GM12878 (cell line): ENCODE results near the gene GRIP2. TPM values are rescaled to one million over a fixed set of nuclear protein-coding genes. Genes with fewer than 3 reads are reported as not detected.

ENCODE experiments used
- ATAC-seq: fragments of 200-7000 bp; cut with Tn5 transposase; 3 replicates; pipeline ENCODE4 v1.9.1; 2020; ENCODE audit warnings: mild to moderate bottlenecking, moderate library complexity
- BruUV-seq: library from RNA; stranded (reverse); fragments of 400-500 nt; replicated peaks from 2 replicates; lab custom pipeline; 2021; lab: Mats Ljungman, UMichigan
- CTCF ChIA-PET: fragments of 300-600 bp; sonication (Branson Sonifier 250); formaldehyde crosslinking; extraction: SDS; loops from one replicate; lab custom pipeline; 2021; ENCODE audit warnings: inconsistent platforms; lab: Yijun Ruan, JAX
- POLR2A ChIA-PET: fragments of 350-600 bp; formaldehyde crosslinking; extraction: SDS; loops from one replicate; lab custom pipeline; 2021; ENCODE audit warnings: inconsistent platforms; lab: Charles Lee
- RAD21 ChIA-PET: fragments of 300-600 bp; sonication (Branson Sonifier 250); formaldehyde crosslinking; loops from one replicate; lab custom pipeline; 2023; ENCODE audit warnings: antibody characterized with exemption; ENCODE audit not compliant: unreplicated experiment; lab: Charles Lee
- SMC1A ChIA-PET: fragments of 300-600 bp; sonication (Branson Sonifier 250); formaldehyde crosslinking; loops from one replicate; lab custom pipeline; 2023; ENCODE audit not compliant: unreplicated experiment, uncharacterized antibody; lab: Charles Lee
- DNase-seq: peaks from one replicate; pipeline ENCODE4 v3.0.0-alpha.2; 2011; ENCODE audit warnings: low read depth, low spot score
- FAIRE-seq: peaks from 3 replicates; lab custom pipeline; 2011; peaks lifted over from hg19 to GRCh38; lab: Jason Lieb, UNC
- H2AFZ ChIP-seq: 2 replicates; pipeline ENCODE4 v1.6.0; 2011; ENCODE audit warnings: low read depth, low read length, control low read depth; ENCODE audit not compliant: control insufficient read depth
- H3K27ac ChIP-seq: 2 replicates; pipeline ENCODE4 v1.5.1; 2011; ENCODE audit warnings: control low read depth; ENCODE audit not compliant: control insufficient read depth, insufficient read depth
- H3K27me3 ChIP-seq, 2 experiments: replicated peaks in 1 of 2; 2 replicates each; pipeline versions ENCODE4 v1.6.0 to v1.6.1; 2011; ENCODE audit warnings: low read length in 1 of 2; ENCODE audit not compliant: control insufficient read depth in 2 of 2, insufficient read depth in 2 of 2
- H3K36me3 ChIP-seq, 2 experiments: 2 replicates each; pipeline ENCODE4 v1.5.1; 2011; ENCODE audit warnings: low read length in 1 of 2; ENCODE audit not compliant: control insufficient read depth in 2 of 2, insufficient read depth in 2 of 2
- H3K4me1 ChIP-seq: 2 replicates; pipeline ENCODE4 v1.6.1; 2011; ENCODE audit warnings: mild to moderate bottlenecking, low read length, moderate library complexity, mixed read lengths; ENCODE audit not compliant: control insufficient read depth, insufficient read depth
- H3K4me2 ChIP-seq: 2 replicates; pipeline ENCODE4 v1.6.0; 2011; ENCODE audit warnings: control low read depth; ENCODE audit not compliant: control insufficient read depth, insufficient read depth
- H3K4me3 ChIP-seq: fragments of 200-600 bp; sonication (generic); 2 replicates; pipeline ENCODE4 v1.5.1; 2016
- H3K79me2 ChIP-seq: 2 replicates; pipeline ENCODE4 v1.6.0; 2011; ENCODE audit warnings: low read length; ENCODE audit not compliant: control insufficient read depth, insufficient read depth
- H3K9ac ChIP-seq: 2 replicates; pipeline ENCODE4 v1.8.0; 2011; ENCODE audit warnings: low read length, control low read depth, mixed read lengths; ENCODE audit not compliant: control insufficient read depth, insufficient read depth
- H3K9me3 ChIP-seq: replicated peaks from 3 replicates; pipeline ENCODE4 v1.5.1; 2011; ENCODE audit warnings: mild to moderate bottlenecking, low read length; ENCODE audit not compliant: control insufficient read depth, insufficient read depth
- H4K20me1 ChIP-seq: 2 replicates; pipeline ENCODE4 v1.6.0; 2011; ENCODE audit not compliant: control insufficient read depth, insufficient read depth
- BMI1 ChIP-seq: fragments of 450-650 bp; IDR thresholded peaks from 2 replicates; pipeline ENCODE4 v1.6.1; 2016; ENCODE audit warnings: mild to moderate bottlenecking, moderate library complexity, borderline replicate concordance
- DPF2 ChIP-seq: fragments of 450-650 bp; IDR thresholded peaks from 2 replicates; pipeline ENCODE4 v1.6.1; 2017; ENCODE audit warnings: mild to moderate bottlenecking
- EED ChIP-seq: sonication (generic); IDR thresholded peaks from 2 replicates; pipeline ENCODE4 v1.6.1; 2016; ENCODE audit warnings: antibody characterized with exemption, low read depth
- KAT2A ChIP-seq: conservative IDR thresholded peaks from 2 replicates; pipeline ENCODE4 v1.6.1; 2011; ENCODE audit warnings: low read depth, low read length; ENCODE audit not compliant: control insufficient read depth
- KDM1A ChIP-seq: fragments of 200-600 bp; sonication (generic); IDR thresholded peaks from 2 replicates; pipeline ENCODE4 v1.6.1; 2016; ENCODE audit warnings: borderline replicate concordance
- NFIC ChIP-seq: IDR thresholded peaks from 2 replicates; pipeline ENCODE4 v1.6.1; 2012; ENCODE audit warnings: low read depth, mild to moderate bottlenecking, inconsistent platforms, low read length, moderate library complexity
- RFX5 ChIP-seq: IDR thresholded peaks from 2 replicates; pipeline ENCODE4 v1.6.1; 2011; ENCODE audit warnings: low read depth, low read length, improper control_type of control experiment
- SIN3A ChIP-seq: IDR thresholded peaks from 2 replicates; pipeline ENCODE4 v1.6.1; 2012; ENCODE audit warnings: low read depth, low read length, improper control_type of control experiment
- YY1 ChIP-seq: IDR thresholded peaks from 2 replicates; pipeline ENCODE4 v1.6.1; 2011; ENCODE audit warnings: low read depth, mild to moderate bottlenecking, low read length
- ZZZ3 ChIP-seq: IDR thresholded peaks from 2 replicates; pipeline ENCODE4 v1.6.1; 2011; ENCODE audit warnings: low read depth; ENCODE audit not compliant: control insufficient read depth, insufficient read length
- WGBS: methylation state at CpG from one replicate; pipeline ENCODE4 v1.1.6; 2016; ENCODE audit warnings: low lambda C conversion rate; ENCODE audit not compliant: insufficient replicate concordance, insufficient coverage; ENCODE audit errors: missing lambda C conversion rate; 5-methylcytosine and 5-hydroxymethylcytosine counted together
- in situ Hi-C: fragments of 300-500 bp; cut with MboI; formaldehyde crosslinking; loops from 9 replicates; pipeline ENCODE4 v1.14.3; 2018; ENCODE audit warnings: mixed read lengths
- intact Hi-C: fragments of 100-400 bp; cut with micrococcal nuclease; formaldehyde crosslinking; loops from one replicate; pipeline ENCODE4 v1.14.2; 2022; ENCODE audit not compliant: unreplicated experiment
- polyA plus RNA-seq, 11 experiments: library from polyadenylated mRNA; depleted of rRNA in 4 of 11; unstranded in 6 of 11; stranded (reverse) in 5 of 11; fragments of >200 nt; fragmentation: Nextera tagmentation in 4 of 11; fragmentation: Illumina TruSeq in 1 of 11; extraction: Ambion mirVana in 4 of 11; extraction: Trizol in 1 of 11; gene quantifications; 1 replicate in 1 of 11; 2 replicates in 10 of 11; pipeline versions ENCODE4 v1.2.1 to v1.2.3, GENCODE V29; 2011 to 2016; ENCODE audit warnings: inconsistent platforms in 2 of 11, missing spikeins in 2 of 11, low read depth in 1 of 11
- total RNA-seq, 4 experiments: library from RNA; depleted of rRNA in 3 of 4; stranded (reverse); fragments of >200 nt in 3 of 4; fragmentation: Illumina TruSeq in 1 of 4; extraction: Trizol in 1 of 4; gene quantifications; 2 replicates each; pipeline versions ENCODE4 v1.2.1 to v1.2.3, GENCODE V29; 2013 to 2021

GRIP2 gene
- total and polyA plus RNA-seq, 10 of the 15 experiments (the other 5 are each of a cell fraction or from before 2014, with no cell fraction given), result not detected

DNA sequence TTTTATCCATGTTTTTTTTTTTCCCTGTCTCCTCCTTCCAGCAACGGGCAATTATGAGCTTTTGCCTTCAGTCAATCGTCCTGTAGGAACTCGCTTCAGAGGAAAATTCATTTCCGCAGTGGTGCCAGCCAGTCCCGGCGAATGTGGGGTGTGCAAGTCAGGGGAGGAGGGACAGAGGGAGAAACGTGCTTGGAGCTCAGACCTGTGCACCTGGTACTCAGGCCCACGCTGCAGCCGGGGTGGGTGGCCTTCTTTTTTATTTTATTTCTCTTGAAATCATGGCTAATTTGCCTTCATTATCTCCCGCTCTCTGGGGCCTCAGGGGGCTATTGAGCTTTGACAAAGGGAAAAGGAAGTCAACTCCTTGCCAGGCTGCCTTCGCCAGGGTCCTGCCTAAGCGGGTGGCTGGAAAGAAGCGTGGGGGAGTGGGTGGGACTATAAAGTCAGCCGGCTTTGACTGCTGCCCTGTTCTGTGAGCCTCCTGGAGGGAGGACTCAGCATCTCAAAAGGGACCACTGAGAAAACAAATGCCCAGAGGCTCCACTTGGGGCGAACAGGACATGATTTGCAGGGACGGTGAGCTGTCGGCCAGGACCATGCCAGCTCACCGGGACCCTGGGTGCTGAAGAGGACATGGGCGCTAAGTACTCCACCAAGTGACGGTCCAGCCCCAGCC lies 5.5 kb downstream of the GRIP2 start:
- Histone ChIP-seq H4K20me1 (no peaks in the 10 kb centered on the region), H3K36me3 (no peaks in the 10 kb centered on the region), H3K27me3 (peaks cover 2 to 3% of the 10 kb centered on the region in 2 experiments; a peak in 3 of 4 replicates), H3K27ac (no peak overlapping the region), H3K79me2 (no peaks in the 10 kb centered on the region), H3K4me2 (no peak overlapping the region), H3K4me1 (no peaks in the 10 kb centered on the region), H3K9ac (no peak overlapping the region), H3K4me3 (no peak overlapping the region), H2AFZ (no peak overlapping the region), H3K9me3 (no peaks in the 10 kb centered on the region)
- no peak for ATAC-seq
- SMC1A ChIA-PET, result interaction anchor here (0.7 kb wide), 1 partner anchor 481 kb away, joined by 3 read pairs; no protein-coding TSS in a partner anchor
- POLR2A ChIA-PET, result no interaction called here
- RAD21 ChIA-PET, result no interaction called here
- intact Hi-C loops, result no loop called here
- 13% methylated on average over 20 of the region's 20 CpGs for WGBS
- TF ChIP-seq RFX5 (no peak), EED (no peak), SIN3A (no peak), NFIC (no peak), YY1 (no peak), BMI1 (no peak), KAT2A (no peak)
- CTCF ChIA-PET, result interaction anchor here (0.7 kb wide), 1 partner anchor 13 kb away, joined by 3 read pairs; no protein-coding TSS in a partner anchor
- no TSS peak for BruUV-seq
- no peak for FAIRE-seq
- in situ Hi-C loops, result no loop called here
- DNase-seq, result no peak

DNA sequence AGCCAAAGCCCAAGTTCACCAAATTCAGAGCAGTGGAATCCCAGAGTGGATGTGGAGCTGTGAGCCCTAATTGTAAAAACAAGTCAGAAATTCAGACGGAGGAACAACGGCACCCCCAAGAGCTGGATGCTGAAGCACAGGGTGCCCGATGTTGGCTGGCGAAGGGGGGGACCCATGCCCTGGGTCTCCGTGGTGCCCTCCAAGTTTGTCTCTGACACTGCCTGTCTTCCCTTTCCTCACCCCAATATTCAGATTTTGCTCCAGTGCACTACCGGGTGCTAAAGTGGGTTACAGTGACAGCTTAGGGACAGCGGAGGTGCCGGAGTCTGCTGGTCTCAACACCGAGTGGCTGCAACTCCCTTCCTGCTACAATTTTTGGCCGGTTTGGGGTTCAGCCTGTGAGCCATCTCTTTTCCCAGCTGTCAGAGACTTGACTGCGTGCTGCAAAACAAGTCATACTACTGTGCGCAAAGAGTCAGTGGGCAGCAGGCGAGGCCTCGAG lies 6.6 kb downstream of the GRIP2 start:
- ChIA-PET CTCF (no interaction called here), POLR2A (no interaction called here), SMC1A (interaction anchor here (0.7 to 1.0 kb wide), 2 partner anchors 330 to 482 kb away, joined by 3 to 4 read pairs; no protein-coding TSS in a partner anchor), RAD21 (no interaction called here)
- in situ Hi-C loops (no loop called here), intact Hi-C loops (no loop called here)
- DNase-seq, result no peak
- H3K36me3 ChIP-seq, result no peaks in the 10 kb centered on the region
- H4K20me1 ChIP-seq, result no peaks in the 10 kb centered on the region
- no peaks in the 10 kb centered on the region for H3K4me1 ChIP-seq
- no peak overlapping the region for H3K9ac ChIP-seq
- no peaks in the 10 kb centered on the region for H3K79me2 ChIP-seq
- BruUV-seq, result no TSS peak
- H2AFZ ChIP-seq, result no peak overlapping the region
- FAIRE-seq, result no peak
- H3K27ac ChIP-seq, result no peak overlapping the region
- no peak overlapping the region for H3K4me3 ChIP-seq
- no peaks in the 10 kb centered on the region for H3K9me3 ChIP-seq
- no peak overlapping the region for H3K4me2 ChIP-seq
- H3K27me3 ChIP-seq, result peaks cover 2 to 3% of the 10 kb centered on the region in 2 experiments; a peak in 3 of 4 replicates
- no peak for ATAC-seq
- TF ChIP-seq DPF2, result no peak
- TF ChIP-seq KDM1A, result no peak
- no peak for TF ChIP-seq ZZZ3
- WGBS, result 67% methylated on average over 14 of the region's 14 CpGs
